K562 (cell line): ENCODE results near the gene STS. TPM values are rescaled to one million over a fixed set of nuclear protein-coding genes. Genes with fewer than 3 reads are reported as not detected.

ENCODE experiments used
- ATAC-seq: fragments of 200-7000 bp; cut with Tn5 transposase; 3 replicates; pipeline ENCODE4 v1.9.1; 2020; ENCODE audit warnings: moderate library complexity
- BruUV-seq: library from RNA; stranded (reverse); fragments of 400-500 nt; replicated peaks from 2 replicates; lab custom pipeline; 2021; lab: Mats Ljungman, UMichigan
- CTCF ChIA-PET: fragments of 300-600 bp; formaldehyde crosslinking; extraction: SDS; loops from one replicate; lab custom pipeline; 2021; ENCODE audit warnings: low intra/inter-chr PET ratio; lab: Yijun Ruan, JAX
- POLR2A ChIA-PET: fragments of 300-600, 350-650 bp; sonication (Branson Sonifier 250); formaldehyde crosslinking; extraction: SDS; loops from one replicate; lab custom pipeline; 2021; ENCODE audit warnings: antibody characterized with exemption, inconsistent platforms; lab: Yijun Ruan, JAX
- DNase-seq, 4 experiments: peaks; one replicate each; pipeline versions ENCODE4 v3.0.0 to v3.0.0-alpha.2; 2011 to 2018; ENCODE audit warnings: low spot score in 3 of 4, mixed read lengths in 3 of 4; ENCODE audit errors: extremely low read depth in 1 of 4
- FAIRE-seq: peaks from 2 replicates; lab custom pipeline; 2011; peaks lifted over from hg19 to GRCh38; lab: Jason Lieb, UNC
- H2AFZ ChIP-seq: 2 replicates; pipeline ENCODE4 v1.6.0; 2011; ENCODE audit warnings: low read depth, low read length, control low read depth, inconsistent platforms
- H3K27ac ChIP-seq: fragments of 200-600 bp; 3 replicates; pipeline ENCODE4 v1.8.0; 2011; ENCODE audit warnings: low read depth, mild to moderate bottlenecking, control low read depth, inconsistent platforms, low read length, moderate library complexity, mixed read lengths; ENCODE audit errors: extremely low read depth
- H3K27me3 ChIP-seq, 2 experiments: fragments of 300-600 bp in 1 of 2; 2 replicates in 1 of 2; 3 replicates in 1 of 2; pipeline versions ENCODE4 v1.6.0 to v1.8.0; 2011; ENCODE audit warnings: inconsistent platforms in 2 of 2, low read length in 2 of 2, mild to moderate bottlenecking in 1 of 2, mixed read lengths in 1 of 2, moderate library complexity in 1 of 2; ENCODE audit not compliant: control insufficient read depth in 2 of 2, insufficient read depth in 2 of 2
- H3K36me3 ChIP-seq: fragments of 300-600 bp; 3 replicates; pipeline ENCODE4 v1.8.0; 2011; ENCODE audit warnings: mild to moderate bottlenecking, low read length, inconsistent platforms; ENCODE audit not compliant: control insufficient read depth, insufficient read depth
- H3K4me1 ChIP-seq, 2 experiments: fragments of 200-600 bp in 1 of 2; replicated peaks in 1 of 2; 2 replicates in 1 of 2; 3 replicates in 1 of 2; pipeline versions ENCODE4 v1.5.1 to v1.8.0; 2011; ENCODE audit warnings: inconsistent platforms in 2 of 2, low read length in 2 of 2, mild to moderate bottlenecking in 1 of 2, mixed read lengths in 1 of 2, moderate library complexity in 1 of 2; ENCODE audit not compliant: control insufficient read depth in 2 of 2, insufficient read depth in 2 of 2
- H3K4me2 ChIP-seq: 2 replicates; pipeline ENCODE4 v1.6.1; 2011; ENCODE audit warnings: low read length, control low read depth, inconsistent platforms, mixed read lengths; ENCODE audit not compliant: insufficient read depth
- H3K4me3 ChIP-seq: fragments of 200-600 bp; sonication (generic), shearing (Covaris generic); 2 replicates; pipeline ENCODE4 v1.5.1; 2016; ENCODE audit warnings: control low read depth, inconsistent platforms
- H3K79me2 ChIP-seq: fragments of 200-600 bp; 3 replicates; pipeline ENCODE4 v1.8.0; 2011; ENCODE audit warnings: low read length, inconsistent platforms; ENCODE audit not compliant: control insufficient read depth, insufficient read depth
- H3K9ac ChIP-seq, 2 experiments: 2 replicates each; pipeline versions ENCODE4 v1.6.0 to v1.6.1; 2011; ENCODE audit warnings: low read depth in 2 of 2, low read length in 2 of 2, control low read depth in 1 of 2, inconsistent platforms in 1 of 2, mild to moderate bottlenecking in 1 of 2, mixed read lengths in 1 of 2; ENCODE audit not compliant: insufficient read depth in 1 of 2
- H3K9me1 ChIP-seq: one replicate; pipeline ENCODE4 v1.6.0; 2011; ENCODE audit warnings: inconsistent platforms, mild to moderate bottlenecking, low read length, moderate library complexity; ENCODE audit not compliant: control insufficient read depth, insufficient read depth
- H3K9me3 ChIP-seq: replicated peaks from 2 replicates; pipeline ENCODE4 v1.5.1; 2011; ENCODE audit warnings: low read depth, low read length, inconsistent platforms; ENCODE audit not compliant: control insufficient read depth, insufficient read depth
- H4K20me1 ChIP-seq: replicated peaks from 2 replicates; pipeline ENCODE4 v1.6.1; 2011; ENCODE audit warnings: low read length, inconsistent platforms, mixed read lengths; ENCODE audit not compliant: control insufficient read depth, insufficient read depth
- CXXC5 ChIP-seq: fragments of 250-450 bp; sonication (Bioruptor Pico); IDR thresholded peaks from 2 replicates; pipeline ENCODE4 v1.8.0; 2022; ENCODE audit warnings: inconsistent platforms, mild to moderate bottlenecking, moderate library complexity
- ERF ChIP-seq: fragments of 450-650 bp; formaldehyde crosslinking; IDR thresholded peaks from 2 replicates; pipeline ENCODE4 v1.4.0; 2020; ENCODE audit warnings: mild to moderate bottlenecking, mixed read lengths
- KDM4B ChIP-seq, 2 experiments: fragments of 450-650 bp in 1 of 2; sonication (generic) in 1 of 2; IDR thresholded peaks; 2 replicates each; pipeline ENCODE4 v1.6.1; 2016 to 2017; ENCODE audit warnings: borderline replicate concordance in 2 of 2, antibody characterized with exemption in 1 of 2, low read depth in 1 of 2, mild to moderate bottlenecking in 1 of 2
- KLF6 ChIP-seq: fragments of 250-450 bp; sonication (Bioruptor Pico); IDR thresholded peaks from 2 replicates; pipeline ENCODE4 v1.4.0; 2020; ENCODE audit warnings: mild to moderate bottlenecking, moderate library complexity, borderline replicate concordance
- NFXL1 ChIP-seq: fragments of 450-650 bp; formaldehyde crosslinking; IDR thresholded peaks from 2 replicates; pipeline ENCODE4 v1.4.0; 2021; ENCODE audit warnings: mild to moderate bottlenecking
- NONO ChIP-seq, 2 experiments: fragments of 200-400 bp in 1 of 2; fragments of 450-650 bp in 1 of 2; formaldehyde crosslinking in 1 of 2; IDR thresholded peaks; 2 replicates each; pipeline ENCODE4 v1.6.1; 2017; ENCODE audit warnings: low read depth in 2 of 2, mild to moderate bottlenecking in 2 of 2, moderate library complexity in 2 of 2, low read length in 1 of 2
- NR2C1 ChIP-seq, 2 experiments: fragments of 450-650 bp; IDR thresholded peaks; 2 replicates each; pipeline ENCODE4 v1.6.1; 2017; ENCODE audit warnings: mild to moderate bottlenecking in 2 of 2, antibody characterized with exemption in 1 of 2, inconsistent platforms in 1 of 2, missing compliant biosample characterization in 1 of 2, missing genetic modification characterization in 1 of 2
- NUFIP1 ChIP-seq: fragments of 450-650 bp; IDR thresholded peaks from 2 replicates; pipeline ENCODE4 v1.6.1; 2018; ENCODE audit not compliant: partially characterized antibody
- SMARCA5 ChIP-seq: fragments of 450-650 bp; IDR thresholded peaks from 2 replicates; pipeline ENCODE4 v1.6.1; 2016
- ZNF12 ChIP-seq: sonication (generic); formaldehyde crosslinking; IDR thresholded peaks from 2 replicates; pipeline ENCODE4 v1.4.0; 2020; ENCODE audit warnings: mild to moderate bottlenecking, missing genetic modification reagents
- WGBS: fragments of 100-300 bp; shearing (Covaris generic); methylation state at CpG from one replicate; pipeline ENCODE4 v1.1.6; 2016; ENCODE audit warnings: low coverage, mixed read lengths; ENCODE audit not compliant: insufficient coverage; ENCODE audit errors: missing lambda C conversion rate; 5-methylcytosine and 5-hydroxymethylcytosine counted together
- in situ Hi-C: fragments of 300-500 bp; cut with MboI; formaldehyde crosslinking; loops from 4 replicates; pipeline ENCODE4 v1.15.0; 2018; ENCODE audit warnings: inconsistent platforms, mixed read lengths
- intact Hi-C: fragments of 100-400 bp; cut with micrococcal nuclease; formaldehyde crosslinking; loops from 2 replicates; pipeline ENCODE4 v1.14.2; 2022
- polyA plus RNA-seq, 8 experiments: library from polyadenylated mRNA; depleted of rRNA in 4 of 8; stranded (reverse) in 5 of 8; unstranded in 3 of 8; fragments of >200 nt; fragmentation: Nextera tagmentation in 2 of 8; fragmentation: Illumina TruSeq in 1 of 8; extraction: Ambion mirVana in 2 of 8; extraction: Trizol in 1 of 8; gene quantifications; 2 replicates each; pipeline versions ENCODE4 v1.2.1 to v1.2.3, GENCODE V29; 2011 to 2014; ENCODE audit warnings: inconsistent platforms in 1 of 8, missing spikeins in 1 of 8
- total RNA-seq, 7 experiments: library from RNA; depleted of rRNA in 6 of 7; stranded (reverse); fragments of >200 nt in 6 of 7; fragmentation: Illumina TruSeq in 2 of 7; extraction: Trizol in 2 of 7; gene quantifications; 2 replicates each; pipeline versions ENCODE4 v1.2.1 to v1.2.3, GENCODE V29; 2011 to 2021; ENCODE audit warnings: low replicate concordance in 1 of 7
- TF ChIP-seq, protein P1 (sequence below), 3 experiments: IDR thresholded peaks in 2 of 3; conservative IDR thresholded peaks in 1 of 3; 2 replicates each; pipeline ENCODE4 v1.5.1; 2011 to 2012; ENCODE audit warnings: low read length in 3 of 3, mild to moderate bottlenecking in 3 of 3, control low read depth in 2 of 3, improper control_type of control experiment in 1 of 3, inconsistent platforms in 1 of 3, low read depth in 1 of 3, mixed read lengths in 1 of 3, moderate library complexity in 1 of 3; ENCODE audit not compliant: insufficient read depth in 2 of 3
- TF ChIP-seq, protein P2 (sequence below): fragments of 450-650 bp; IDR thresholded peaks from 2 replicates; pipeline ENCODE4 v1.6.1; 2016; ENCODE audit warnings: low read depth

STS gene
- total and polyA plus RNA-seq, 9 of the 15 experiments (the other 6 are each of a cell fraction or from before 2014, with no cell fraction given): 0.14 to 1.3 (median 0.63) TPM

DNA sequence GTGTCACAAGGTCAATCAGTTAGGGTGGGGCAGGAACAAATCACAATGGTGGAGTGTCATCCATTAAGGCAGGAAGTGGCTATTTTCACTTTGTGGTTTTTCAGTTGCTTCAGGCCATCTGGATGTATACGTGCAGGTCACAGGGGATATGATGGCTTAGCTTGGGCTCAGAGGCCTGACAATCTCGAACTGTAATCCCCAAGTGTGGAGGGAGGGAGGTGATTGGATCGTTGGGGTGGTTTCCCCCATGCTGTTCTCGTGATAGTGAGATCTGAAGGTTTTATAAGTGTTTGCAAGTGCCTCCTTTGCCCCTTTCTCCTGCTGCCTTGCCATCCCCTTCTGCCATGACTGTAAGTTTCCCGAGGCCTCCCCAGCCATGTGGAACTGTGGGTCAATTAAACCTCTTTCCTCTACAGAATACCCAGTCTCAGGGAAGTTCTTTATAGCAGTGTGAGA is 36.7 kb upstream of the STS start:
- H3K27ac ChIP-seq: peak overlapping the region; percentile 48; the same call in 1 of the 3 replicates
- H3K9me1 ChIP-seq: no peaks in the 10 kb centered on the region
- H3K9me3 ChIP-seq: no peaks in the 10 kb centered on the region
- H3K9ac ChIP-seq: no peak overlapping the region
- ATAC-seq (peak; percentile 36; the same call in 1 of the 3 replicates), DNase-seq (peak in 1 of 4 experiments; percentile 32), FAIRE-seq (no peak)
- no peaks in the 10 kb centered on the region; a peak in 3 of 5 replicates for H3K4me1 ChIP-seq
- 22% methylated on average over 4 of the region's 5 CpGs for WGBS
- no peaks in the 10 kb centered on the region for H4K20me1 ChIP-seq
- no peak overlapping the region for H3K4me2 ChIP-seq
- no peaks in the 10 kb centered on the region for H3K27me3 ChIP-seq
- BruUV-seq: no TSS peak
- no peaks in the 10 kb centered on the region; the same call in 2 of the 3 replicates for H3K79me2 ChIP-seq
- POLR2A ChIA-PET: no interaction called here
- in situ Hi-C loops (no loop called here), intact Hi-C loops (no loop called here)
- CTCF ChIA-PET: no interaction called here
- H3K4me3 ChIP-seq: no peak overlapping the region
- no peak overlapping the region for H2AFZ ChIP-seq
- H3K36me3 ChIP-seq: 0 out of 3 replicates have a peak, but pooled peaks cover 2% of the 10 kb centered on the region
- no peak for TF ChIP-seq KDM4B (IDR thresholded peaks at IDR 0.05; ENCODE audit: borderline replicate concordance in 2 of 2, low read depth in 1 of 2)
- TF ChIP-seq, protein P1, sequence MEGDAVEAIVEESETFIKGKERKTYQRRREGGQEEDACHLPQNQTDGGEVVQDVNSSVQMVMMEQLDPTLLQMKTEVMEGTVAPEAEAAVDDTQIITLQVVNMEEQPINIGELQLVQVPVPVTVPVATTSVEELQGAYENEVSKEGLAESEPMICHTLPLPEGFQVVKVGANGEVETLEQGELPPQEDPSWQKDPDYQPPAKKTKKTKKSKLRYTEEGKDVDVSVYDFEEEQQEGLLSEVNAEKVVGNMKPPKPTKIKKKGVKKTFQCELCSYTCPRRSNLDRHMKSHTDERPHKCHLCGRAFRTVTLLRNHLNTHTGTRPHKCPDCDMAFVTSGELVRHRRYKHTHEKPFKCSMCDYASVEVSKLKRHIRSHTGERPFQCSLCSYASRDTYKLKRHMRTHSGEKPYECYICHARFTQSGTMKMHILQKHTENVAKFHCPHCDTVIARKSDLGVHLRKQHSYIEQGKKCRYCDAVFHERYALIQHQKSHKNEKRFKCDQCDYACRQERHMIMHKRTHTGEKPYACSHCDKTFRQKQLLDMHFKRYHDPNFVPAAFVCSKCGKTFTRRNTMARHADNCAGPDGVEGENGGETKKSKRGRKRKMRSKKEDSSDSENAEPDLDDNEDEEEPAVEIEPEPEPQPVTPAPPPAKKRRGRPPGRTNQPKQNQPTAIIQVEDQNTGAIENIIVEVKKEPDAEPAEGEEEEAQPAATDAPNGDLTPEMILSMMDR (IDR thresholded peaks at IDR 0.05 in 2 of 3, conservative IDR thresholded peaks at IDR 0.05 in 1 of 3; ENCODE audit: insufficient read depth in 2 of 3, low read depth in 1 of 3, low read length in 3 of 3): no peak
- no peak for TF ChIP-seq NFXL1
- no peak for TF ChIP-seq ZNF12 (CRISPR knock-in tag)
- TF ChIP-seq ERF (CRISPR knock-in tag): no peak
- TF ChIP-seq KLF6: peak; percentile 43; the same call in 1 of the 2 replicates
- TF ChIP-seq SMARCA5: no peak
- no peak for TF ChIP-seq NUFIP1
- TF ChIP-seq CXXC5 (CRISPR knock-in tag): no peak
- TF ChIP-seq, protein P2, sequence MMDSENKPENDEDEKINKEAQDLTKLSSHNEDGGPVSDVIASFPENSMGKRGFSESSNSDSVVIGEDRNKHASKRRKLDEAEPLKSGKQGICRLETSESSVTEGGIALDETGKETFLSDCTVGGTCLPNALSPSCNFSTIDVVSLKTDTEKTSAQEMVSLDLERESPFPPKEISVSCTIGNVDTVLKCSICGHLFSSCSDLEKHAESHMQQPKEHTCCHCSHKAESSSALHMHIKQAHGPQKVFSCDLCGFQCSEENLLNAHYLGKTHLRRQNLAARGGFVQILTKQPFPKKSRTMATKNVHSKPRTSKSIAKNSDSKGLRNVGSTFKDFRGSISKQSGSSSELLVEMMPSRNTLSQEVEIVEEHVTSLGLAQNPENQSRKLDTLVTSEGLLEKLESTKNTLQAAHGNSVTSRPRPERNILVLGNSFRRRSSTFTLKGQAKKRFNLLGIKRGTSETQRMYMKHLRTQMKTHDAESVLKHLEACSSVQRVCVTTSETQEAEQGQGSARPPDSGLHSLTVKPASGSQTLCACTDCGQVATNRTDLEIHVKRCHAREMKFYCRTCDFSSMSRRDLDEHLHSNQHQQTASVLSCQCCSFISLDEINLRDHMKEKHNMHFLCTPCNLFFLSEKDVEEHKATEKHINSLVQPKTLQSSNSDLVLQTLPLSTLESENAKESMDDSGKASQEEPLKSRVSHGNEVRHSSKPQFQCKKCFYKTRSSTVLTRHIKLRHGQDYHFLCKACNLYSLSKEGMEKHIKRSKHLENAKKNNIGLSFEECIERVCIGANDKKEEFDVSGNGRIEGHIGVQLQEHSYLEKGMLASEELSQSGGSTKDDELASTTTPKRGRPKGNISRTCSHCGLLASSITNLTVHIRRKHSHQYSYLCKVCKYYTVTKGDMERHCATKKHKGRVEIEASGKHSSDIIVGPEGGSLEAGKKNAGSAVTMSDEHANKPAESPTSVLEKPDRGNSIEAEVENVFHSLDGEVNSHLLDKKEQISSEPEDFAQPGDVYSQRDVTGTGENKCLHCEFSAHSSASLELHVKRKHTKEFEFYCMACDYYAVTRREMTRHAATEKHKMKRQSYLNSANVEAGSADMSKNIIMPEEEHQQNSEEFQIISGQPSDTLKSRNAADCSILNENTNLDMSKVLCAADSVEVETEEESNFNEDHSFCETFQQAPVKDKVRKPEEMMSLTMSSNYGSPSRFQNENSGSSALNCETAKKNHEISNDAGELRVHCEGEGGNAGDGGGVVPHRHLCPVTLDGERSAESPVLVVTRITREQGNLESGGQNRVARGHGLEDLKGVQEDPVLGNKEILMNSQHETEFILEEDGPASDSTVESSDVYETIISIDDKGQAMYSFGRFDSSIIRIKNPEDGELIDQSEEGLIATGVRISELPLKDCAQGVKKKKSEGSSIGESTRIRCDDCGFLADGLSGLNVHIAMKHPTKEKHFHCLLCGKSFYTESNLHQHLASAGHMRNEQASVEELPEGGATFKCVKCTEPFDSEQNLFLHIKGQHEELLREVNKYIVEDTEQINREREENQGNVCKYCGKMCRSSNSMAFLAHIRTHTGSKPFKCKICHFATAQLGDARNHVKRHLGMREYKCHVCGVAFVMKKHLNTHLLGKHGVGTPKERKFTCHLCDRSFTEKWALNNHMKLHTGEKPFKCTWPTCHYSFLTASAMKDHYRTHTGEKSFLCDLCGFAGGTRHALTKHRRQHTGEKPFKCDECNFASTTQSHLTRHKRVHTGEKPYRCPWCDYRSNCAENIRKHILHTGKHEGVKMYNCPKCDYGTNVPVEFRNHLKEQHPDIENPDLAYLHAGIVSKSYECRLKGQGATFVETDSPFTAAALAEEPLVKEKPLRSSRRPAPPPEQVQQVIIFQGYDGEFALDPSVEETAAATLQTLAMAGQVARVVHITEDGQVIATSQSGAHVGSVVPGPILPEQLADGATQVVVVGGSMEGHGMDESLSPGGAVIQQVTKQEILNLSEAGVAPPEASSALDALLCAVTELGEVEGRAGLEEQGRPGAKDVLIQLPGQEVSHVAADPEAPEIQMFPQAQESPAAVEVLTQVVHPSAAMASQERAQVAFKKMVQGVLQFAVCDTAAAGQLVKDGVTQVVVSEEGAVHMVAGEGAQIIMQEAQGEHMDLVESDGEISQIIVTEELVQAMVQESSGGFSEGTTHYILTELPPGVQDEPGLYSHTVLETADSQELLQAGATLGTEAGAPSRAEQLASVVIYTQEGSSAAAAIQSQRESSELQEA: no peak
- no peak for TF ChIP-seq NONO (IDR thresholded peaks at IDR 0.05; ENCODE audit: low read depth in 2 of 2, low read length in 1 of 2)
- no peak for TF ChIP-seq NR2C1 (IDR thresholded peaks at IDR 0.05)
- 0 out of 2 replicates have a peak, but pooled peaks have one; percentile 34 for TF ChIP-seq NR2C1 (tag; IDR thresholded peaks at IDR 0.05)
